ENCODE data around the gene ST6GALNAC3. TPM values are rescaled to one million over a fixed set of nuclear protein-coding genes. Genes with fewer than 3 reads are reported as not detected.

Gene ST6GALNAC3
- total RNA-seq, 2 experiments from 2014 or later = 0.21 to 0.44 TPM

DNA sequence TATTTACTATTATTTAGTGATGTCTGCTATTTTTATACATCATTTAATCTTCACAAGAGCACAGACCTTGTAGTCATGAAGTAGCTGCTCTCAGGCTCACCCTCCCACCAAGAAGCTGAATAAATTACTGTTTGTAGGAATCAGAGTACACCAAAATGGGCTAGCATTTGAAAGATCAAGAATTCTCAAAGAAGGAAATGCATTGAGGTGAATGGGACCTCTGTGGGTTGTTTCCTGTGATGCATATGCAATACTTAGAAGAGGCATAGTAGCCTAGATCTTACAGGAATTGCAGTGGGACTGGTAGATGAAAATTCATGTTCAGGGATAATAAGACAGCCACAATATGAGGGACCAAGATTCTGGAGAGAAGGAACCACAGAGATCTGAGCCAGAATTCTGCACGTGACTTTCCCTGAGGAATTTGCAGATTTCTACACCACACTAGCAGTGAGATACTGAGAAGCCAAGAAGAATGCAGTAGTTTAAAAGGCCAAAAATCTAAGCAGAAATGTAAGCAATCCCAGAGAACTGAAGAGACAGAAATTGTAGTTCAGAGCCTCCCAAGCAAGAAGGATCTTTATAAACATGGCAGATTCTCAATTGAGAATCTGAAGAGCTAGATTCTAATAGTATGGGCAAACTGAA is 307.0 kb downstream of the ST6GALNAC3 start:
- CTCF ChIA-PET = no interaction called here
- POLR2A ChIA-PET = no interaction called here

DNA sequence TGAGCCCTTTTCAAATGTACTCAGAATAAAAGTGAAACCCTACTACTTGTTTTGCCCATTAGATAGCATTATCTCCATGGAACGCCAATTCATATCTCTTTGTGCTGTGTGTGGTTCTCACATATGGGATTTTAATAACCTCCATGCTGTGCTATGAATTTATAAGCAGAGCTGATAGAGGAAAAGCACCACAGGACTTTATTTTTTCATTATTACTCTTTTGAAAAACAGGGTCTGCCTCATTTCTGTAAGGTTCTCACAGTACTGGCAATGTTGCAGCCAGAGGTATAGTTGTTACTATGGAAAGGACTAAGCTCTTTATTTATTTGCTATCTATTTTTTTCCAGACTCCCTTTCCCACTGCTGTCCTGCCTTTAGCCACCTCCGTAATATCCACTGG is 313.7 kb downstream of the ST6GALNAC3 start:
- ChIA-PET CTCF (no interaction called here), POLR2A (no interaction called here)

GRCh38 chr1:76390456-76390855 is 315.9 kb downstream of the ST6GALNAC3 start:
- ChIA-PET CTCF (no interaction called here), POLR2A (no interaction called here)

- ChIA-PET CTCF (no interaction called here), POLR2A (no interaction called here)
Observed at GRCh38 chr1:76395059-76395458, 320.5 kb downstream of the ST6GALNAC3 start.

GRCh38 chr1:76402128-76402527 is 327.6 kb downstream of the ST6GALNAC3 start:
- ChIA-PET CTCF (no interaction called here), POLR2A (no interaction called here)

- ChIA-PET POLR2A (no interaction called here), CTCF (no interaction called here)
Observed at GRCh38 chr1:76408303-76408702, 333.8 kb downstream of the ST6GALNAC3 start.

DNA sequence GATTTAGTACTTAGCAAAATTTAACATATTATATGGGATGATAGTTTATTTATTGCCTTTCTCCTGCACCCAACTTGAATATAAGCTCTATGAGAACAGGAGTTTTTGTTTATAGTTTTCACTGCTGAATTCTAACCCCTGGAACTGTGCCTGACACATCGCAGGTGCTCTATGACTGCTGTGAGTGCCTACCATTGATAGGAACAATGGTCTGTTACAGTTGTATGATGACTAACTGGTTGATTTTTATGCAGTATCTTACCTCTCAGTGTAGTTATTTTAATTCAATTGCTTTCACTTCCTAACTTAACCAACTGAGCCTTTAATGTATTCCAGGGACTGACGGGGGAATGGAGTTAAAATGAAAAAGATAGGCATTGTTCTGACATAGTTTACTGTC is 336.0 kb downstream of the ST6GALNAC3 start:
- ChIA-PET CTCF (no interaction called here), POLR2A (no interaction called here)

DNA sequence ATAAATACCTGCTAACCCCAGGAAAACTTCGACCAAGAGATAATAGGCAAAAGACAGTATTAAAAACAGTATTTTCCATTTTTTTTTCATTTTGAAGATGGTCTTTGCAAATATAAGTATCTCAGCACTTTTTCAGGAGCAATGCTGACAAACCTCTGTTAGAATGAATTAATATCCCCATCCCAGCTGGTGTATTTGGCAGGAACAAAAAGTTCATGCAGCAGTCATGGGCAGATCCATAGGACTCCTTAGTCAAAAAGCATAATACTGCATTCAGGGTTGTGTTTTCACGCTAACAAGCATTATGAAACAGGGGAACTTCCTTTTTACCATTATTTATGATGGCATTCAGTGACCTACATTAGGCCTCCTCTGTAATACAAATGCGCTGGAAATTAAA is 344.0 kb downstream of the ST6GALNAC3 start:
- POLR2A ChIA-PET = no interaction called here
- CTCF ChIA-PET = no interaction called here

- ChIA-PET CTCF (no interaction called here), POLR2A (no interaction called here)
Observed at GRCh38 chr1:76419603-76420002, 345.1 kb downstream of the ST6GALNAC3 start.

- CTCF ChIA-PET = interaction anchor here (0.6 kb wide), 1 partner anchor 690 kb away, joined by 3 read pairs; no protein-coding TSS in a partner anchor
- POLR2A ChIA-PET = no interaction called here
Observed at GRCh38 chr1:76425201-76426145, 350.9 kb downstream of the ST6GALNAC3 start.

DNA sequence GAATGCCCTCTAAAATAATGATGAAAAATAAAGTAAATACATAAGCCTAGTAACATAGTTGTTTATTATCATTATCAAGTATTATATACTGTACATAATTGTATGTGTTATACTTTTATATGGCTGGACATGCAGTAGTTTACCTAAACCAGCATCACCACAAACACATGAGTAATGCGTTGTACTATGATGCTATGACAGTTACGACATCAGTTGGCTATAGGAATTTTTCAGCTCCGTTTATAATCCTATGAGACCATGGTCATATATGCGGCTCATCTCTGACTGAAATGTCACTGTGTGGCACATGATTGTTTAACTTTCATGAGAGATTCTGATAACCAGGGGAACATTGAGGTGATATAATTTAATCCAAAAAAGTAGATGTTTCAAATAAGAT is 352.1 kb downstream of the ST6GALNAC3 start:
- CTCF ChIA-PET = no interaction called here

DNA sequence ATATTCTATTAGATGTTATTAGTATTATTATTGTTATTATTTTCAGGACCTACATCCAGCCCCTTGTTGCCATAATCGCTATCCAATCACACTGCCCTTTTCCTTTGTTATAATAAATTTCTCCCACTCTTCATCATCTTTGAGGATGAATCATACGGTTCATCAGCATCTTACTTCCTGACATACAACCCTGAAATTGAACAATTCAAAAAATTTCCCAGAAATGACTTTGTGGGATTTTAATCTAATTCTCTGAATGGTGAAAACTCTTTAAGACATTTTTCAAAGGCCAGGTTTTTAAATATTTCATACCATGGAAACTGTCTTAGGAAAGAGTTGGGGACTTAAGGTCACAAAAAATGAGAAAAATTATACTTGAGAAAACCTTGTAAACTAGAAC is 353.5 kb downstream of the ST6GALNAC3 start:
- CTCF ChIA-PET = no interaction called here
- POLR2A ChIA-PET = no interaction called here

More for the DNA sequence above, 352.1 kb downstream of the ST6GALNAC3 start:
- POLR2A ChIA-PET = no interaction called here

GRCh38 chr1:76430531-76430930 is 356.0 kb downstream of the ST6GALNAC3 start:
- ChIA-PET CTCF (no interaction called here), POLR2A (no interaction called here)

- POLR2A ChIA-PET = no interaction called here
- CTCF ChIA-PET = no interaction called here
Observed at GRCh38 chr1:76433526-76433925, 359.0 kb downstream of the ST6GALNAC3 start.

- CTCF ChIA-PET = no interaction called here
- POLR2A ChIA-PET = no interaction called here
Observed at GRCh38 chr1:76443217-76443616, 368.7 kb downstream of the ST6GALNAC3 start.

- POLR2A ChIA-PET = no interaction called here
- CTCF ChIA-PET = no interaction called here
Observed at GRCh38 chr1:76444773-76445172, 370.2 kb downstream of the ST6GALNAC3 start.

- ChIA-PET POLR2A (no interaction called here), CTCF (no interaction called here)
Observed at GRCh38 chr1:76450229-76450628, 375.7 kb downstream of the ST6GALNAC3 start.

GRCh38 chr1:76463278-76463677 is 388.7 kb downstream of the ST6GALNAC3 start:
- POLR2A ChIA-PET = no interaction called here
- CTCF ChIA-PET = no interaction called here

GRCh38 chr1:76463849-76464248 is 389.3 kb downstream of the ST6GALNAC3 start:
- CTCF ChIA-PET = no interaction called here
- POLR2A ChIA-PET = interaction anchor here (1.1 kb wide), 1 partner anchor 310 kb away, joined by 3 read pairs; no protein-coding TSS in a partner anchor

DNA sequence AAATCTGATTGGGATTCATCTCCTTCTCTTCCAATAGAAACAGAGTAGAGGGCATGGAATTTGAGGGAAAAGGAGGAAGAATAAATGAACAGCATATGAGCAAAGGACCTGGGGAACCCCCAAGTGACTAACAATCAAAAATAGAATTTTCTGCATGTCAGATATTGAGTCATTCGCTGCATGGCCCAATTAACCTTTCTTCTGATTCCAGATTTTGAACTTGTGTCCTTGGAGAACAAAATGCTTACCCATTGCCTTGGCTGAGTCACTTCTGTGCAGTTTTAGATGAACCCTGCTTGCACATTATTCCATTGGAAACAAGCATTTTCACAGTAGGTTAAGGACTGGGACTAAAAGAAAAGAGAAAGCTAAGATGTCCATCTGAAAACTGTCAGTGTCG is 390.5 kb downstream of the ST6GALNAC3 start:
- CTCF ChIA-PET = no interaction called here

DNA sequence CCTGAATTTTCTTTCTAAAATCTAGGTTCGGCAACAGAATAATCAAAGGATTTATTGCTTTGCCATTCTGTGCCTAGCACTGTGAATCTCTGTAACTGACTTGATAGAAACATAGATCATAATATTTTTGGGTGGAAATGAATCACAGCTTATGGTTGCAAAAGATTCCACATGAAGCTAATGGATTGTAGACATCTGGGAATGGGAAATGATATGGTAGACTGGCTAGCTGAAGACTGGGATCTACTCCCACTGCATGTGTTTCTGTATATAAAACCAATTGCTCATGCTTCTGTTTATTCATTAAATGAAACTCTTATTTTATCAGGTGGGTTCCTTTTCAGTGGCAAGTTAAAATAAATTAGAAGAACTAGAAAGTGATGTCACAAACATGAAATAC is 395.6 kb downstream of the ST6GALNAC3 start:
- ChIA-PET CTCF (no interaction called here), POLR2A (no interaction called here)

More for the DNA sequence above, 390.5 kb downstream of the ST6GALNAC3 start:
- POLR2A ChIA-PET = interaction anchor here (1.1 kb wide), 1 partner anchor 311 kb away, joined by 3 read pairs; no protein-coding TSS in a partner anchor
